Stimulated activated CD4-positive, alpha-beta T cell treated with anti-CD3 and anti-CD28 coated beads, Interleukin-12 subunit alpha, Interleukin-12 subunit beta, amount 100 ng/mL, for 48 hours (primary cell): Measurements from ENCODE around the gene RND1.
"Not testable (repeated sequence)": the region's sequence is repeated elsewhere in the genome, so short reads cannot be mapped to it uniquely, and the experiment has no call there.

Experiments
- DNase-seq, 3 donors: peaks; one replicate each; pipeline ENCODE4 v3.0.0-alpha.2; 2020; ENCODE audit warnings: low read depth in 2 of 3, low spot score in 1 of 3

RND1 gene

DNA sequence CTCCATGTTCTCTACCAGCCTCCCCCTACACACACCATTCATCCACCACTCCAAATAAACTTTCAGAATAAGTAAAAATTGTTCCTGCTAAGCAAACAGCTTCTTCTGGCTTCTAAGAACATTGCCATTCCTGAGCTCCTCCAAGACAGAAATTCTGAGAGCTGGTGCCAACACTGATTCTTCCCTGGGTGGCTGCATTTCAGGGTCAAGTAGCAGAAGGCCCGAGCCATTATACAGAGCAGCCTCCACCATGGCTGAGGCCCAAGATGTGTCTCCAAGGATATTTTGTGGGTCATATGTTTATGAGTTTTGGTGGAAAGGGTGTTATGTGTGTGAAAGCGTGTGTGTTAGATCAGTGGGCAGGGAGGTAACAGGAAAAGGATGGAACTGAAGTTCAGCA, 3.5 kb upstream of the RND1 start:
- no peak for DNase-seq

DNA sequence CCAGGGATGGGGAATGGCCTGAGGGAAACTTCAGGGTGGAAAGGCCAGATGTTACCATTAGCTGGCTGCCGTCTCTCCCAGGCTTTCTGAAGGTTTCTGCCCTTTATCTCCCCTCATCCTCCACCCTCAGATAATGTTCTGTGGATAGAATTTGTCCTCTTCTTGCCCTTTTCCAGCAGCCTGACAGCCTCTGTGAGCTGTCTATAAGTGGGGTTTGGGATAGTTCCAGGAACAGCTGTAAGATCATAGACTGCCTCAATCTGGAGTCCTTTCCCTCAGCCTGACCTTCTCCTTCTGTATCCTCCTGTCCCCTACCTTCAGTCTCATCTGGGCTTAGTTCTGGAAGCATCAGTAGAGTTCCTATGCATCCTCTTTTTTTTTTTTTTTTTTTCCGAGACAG, 2.8 kb upstream of the RND1 start:
- no peak for DNase-seq

DNA sequence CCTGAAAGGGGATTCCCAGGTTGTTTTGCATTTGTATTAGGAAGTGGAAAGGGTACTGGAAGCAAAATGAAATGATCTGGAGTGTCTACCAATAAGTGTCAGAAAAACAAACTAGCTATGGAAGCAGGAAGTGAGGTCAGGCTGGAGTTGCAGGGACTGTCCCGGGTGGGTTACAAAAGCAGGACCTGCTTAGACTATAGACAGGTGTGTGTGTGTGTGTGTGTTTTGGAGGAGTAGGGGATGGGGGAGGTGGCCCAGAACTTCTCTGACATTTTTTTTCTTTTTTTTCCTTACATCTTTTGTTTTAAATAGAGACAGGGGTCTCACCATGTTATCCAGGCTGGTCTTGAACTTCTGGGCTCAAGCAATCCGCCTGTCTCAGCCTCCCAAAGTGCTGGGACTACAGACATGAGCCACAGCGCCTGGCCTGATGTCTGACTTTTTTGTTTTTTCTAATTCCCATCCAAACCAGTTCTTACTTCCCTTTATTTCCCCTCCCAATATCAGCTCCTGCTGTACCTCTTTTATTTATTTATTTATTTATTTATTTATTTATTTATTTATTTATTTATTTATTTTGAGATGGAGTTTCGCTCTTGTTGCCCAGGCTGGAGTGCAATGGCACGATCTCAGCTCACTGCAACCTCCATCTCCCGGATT, 512 bp upstream of the RND1 start:
- DNase-seq: no peak

DNA sequence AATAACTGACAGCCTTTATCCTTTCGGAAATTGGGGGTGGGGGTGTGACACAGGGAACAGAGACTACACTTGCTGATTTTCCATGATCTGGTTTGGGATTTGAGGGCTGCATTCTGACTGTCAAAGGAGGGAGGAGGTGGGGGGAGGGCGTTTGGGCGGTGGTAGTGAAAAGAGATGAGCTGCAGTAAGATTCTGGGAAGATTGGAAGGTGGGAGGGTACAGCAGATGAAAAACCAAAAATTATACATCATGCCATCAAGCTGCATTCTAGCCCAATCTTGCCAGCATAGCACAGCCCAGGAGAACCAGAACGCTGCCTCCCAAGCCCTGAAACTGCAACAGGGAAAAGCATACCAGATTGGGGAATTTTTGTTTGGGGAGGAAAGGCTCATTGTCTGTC, 2.4 kb downstream of the RND1 start:
- DNase-seq: no peak

DNA sequence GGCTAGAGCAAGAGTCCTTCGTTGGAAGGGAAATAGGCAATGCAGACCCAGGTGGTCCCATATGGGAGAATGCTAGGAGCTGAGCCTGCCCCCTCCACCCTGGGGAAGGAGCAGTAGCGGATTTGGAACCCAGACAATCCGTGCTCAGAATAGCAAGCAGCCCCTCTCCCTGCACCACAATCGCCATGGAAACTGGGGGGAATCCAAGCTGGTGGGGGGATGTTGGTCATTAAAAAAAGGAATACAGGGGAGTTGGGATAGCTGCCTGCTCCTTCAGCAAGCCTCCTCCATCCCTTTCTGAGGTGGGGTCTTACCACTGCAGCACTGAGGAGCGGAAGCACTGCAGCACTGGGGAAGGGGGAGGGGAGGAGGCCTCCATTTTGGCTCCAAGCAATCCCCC, 2.9 kb downstream of the RND1 start:
- no peak for DNase-seq

DNA sequence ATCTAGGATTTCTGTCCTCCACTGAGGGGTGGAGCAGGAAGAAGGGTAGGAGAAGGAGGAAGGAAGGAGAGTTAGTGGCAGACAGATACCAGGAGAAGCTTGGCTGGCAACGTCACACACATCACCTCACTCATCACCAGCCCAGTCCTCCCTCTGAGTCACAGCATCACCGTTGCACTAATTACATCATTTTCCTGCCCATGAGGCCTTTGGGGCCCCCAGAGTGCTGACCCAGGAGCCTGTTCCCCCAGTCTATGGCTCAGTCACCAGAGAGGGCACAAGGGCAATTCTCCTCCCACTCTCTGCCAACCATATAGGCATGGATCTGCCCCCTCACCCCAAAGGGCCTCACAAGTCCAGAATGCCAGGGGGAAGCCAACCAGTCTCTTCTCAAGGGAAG, 4.6 kb downstream of the RND1 start:
- DNase-seq: no peak

DNA sequence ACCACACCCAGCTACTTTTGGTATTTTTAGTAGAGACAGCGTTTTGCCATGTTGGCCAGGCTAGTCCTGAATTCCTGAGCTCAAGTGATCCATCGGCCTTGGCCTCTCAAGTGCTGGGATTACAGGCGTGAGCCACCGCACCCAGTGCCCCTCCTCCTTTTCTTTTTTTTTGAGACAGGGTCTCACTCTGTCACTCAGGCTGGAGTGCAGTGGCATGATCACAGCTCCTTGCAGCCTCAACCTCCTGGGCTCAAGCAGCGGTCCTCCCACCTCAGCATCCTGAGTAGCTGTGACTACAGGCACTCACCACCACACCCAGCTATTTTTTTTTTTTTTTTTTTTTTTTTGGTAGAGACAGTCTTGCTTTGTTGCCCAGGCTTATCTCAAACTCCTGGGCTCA, 5.4 kb downstream of the RND1 start:
- not testable (repeated sequence) for DNase-seq

DNA sequence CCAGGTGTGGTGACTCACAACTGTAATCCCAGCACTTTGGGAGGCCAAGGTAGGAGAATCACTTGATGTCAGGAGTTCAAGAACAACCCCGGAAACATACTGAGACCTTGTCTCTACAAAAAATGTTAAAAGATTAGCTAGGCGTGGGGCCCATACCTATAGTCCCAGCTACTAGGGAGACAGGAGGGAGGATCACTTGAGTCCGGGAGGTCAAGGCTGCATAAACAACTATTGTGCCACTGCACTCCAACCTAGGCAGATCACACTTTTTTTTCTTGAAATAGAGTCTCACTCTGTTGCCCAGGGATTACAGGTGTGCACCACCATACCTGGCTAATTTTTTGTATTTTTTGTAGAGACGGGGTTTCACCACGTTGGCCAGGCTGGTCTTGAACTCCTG, 6.1 kb downstream of the RND1 start:
- DNase-seq: no peak

DNA sequence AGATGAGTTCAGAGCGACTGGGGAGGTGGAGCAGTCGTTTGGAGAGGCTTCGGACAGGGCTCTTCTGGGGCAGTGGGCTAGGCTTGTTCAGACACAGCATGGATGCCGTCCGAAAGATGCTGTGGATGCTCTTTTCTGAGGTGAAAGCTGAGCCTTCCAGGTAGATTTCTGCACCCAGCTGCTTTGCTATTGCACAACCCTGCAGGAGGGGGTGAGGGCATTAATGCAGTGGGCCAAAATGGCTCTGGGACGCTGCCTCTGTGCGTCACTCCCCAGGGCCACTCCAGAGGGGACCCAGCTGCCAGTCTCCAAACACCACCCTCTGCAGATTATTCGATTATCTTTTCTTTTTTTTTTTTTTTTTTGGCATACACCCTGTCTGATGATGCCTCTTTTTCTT, 7.6 kb downstream of the RND1 start:
- no peak for DNase-seq

DNA sequence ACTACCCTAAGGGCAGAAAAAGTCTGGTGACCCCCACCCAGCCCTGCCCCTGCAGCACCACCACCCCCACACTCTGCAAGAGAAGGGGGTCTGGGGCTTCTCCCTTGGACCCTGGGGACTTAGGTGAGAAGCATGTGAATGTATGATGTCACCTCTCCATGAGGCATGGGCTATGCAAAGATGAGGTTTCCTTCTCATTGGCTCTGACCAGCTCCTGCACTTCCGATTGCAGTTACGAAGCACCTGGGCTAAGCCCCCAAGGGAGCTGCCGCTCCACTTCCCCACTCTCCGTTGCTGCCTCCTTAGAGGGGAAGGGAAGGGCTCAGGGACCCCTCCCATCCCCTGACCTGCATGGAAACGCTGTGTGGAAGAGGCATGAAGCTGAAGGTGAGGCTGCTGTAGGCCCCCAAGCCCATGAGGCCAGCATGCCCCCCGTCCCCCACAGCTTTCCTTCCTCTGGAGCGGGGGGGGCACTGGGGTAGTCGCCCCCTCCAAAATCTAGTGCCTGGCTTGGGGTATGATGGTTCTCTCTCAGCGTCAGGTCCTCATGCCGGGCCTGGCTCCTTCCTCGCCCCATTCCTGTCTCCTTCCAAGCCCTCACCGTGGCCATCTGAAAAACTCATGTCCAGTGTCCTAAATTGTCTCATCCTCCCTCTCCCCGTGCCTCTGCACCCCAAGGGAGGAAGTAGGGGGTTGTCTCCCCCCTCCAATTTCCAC, 8.2 kb downstream of the RND1 start:
- DNase-seq: no peak

DNA sequence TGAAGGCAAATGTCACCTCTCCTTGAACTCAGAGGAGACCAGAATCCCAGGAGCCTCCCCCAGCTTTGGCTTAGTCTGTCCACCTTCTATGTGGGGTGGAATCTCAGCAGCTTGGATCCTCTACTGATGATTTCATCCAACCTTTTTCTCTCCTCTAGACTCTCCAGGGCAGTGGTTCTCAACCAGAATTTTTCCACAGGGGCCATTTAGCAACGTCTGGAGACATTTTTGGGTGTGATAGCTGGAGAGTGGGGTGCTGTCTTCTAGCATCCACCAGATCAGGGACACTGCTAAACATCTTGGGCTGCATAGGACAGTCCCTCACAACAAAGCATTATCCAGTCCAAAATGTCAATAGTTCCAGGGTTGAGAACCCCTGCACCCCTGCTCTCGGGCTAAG, 9.3 kb downstream of the RND1 start:
- DNase-seq: no peak

DNA sequence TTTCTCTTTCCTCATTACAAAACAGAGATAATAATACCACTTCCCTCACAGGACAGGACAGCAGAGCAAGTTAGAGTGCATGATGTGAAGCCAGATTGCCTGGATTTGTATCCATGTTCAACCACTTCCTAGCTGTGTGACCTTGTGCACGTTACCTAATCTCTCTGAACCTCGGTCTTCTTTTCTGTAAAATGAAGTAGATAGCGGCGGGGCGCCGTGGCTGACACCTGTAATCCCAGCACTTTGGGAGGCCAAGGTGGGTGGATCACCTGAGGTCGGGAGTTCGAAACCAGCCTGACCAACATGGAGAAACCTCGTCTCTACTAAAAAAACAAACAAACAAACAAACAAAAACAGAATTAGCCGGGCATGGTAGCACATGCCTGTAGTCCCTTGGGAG, 10.7 kb downstream of the RND1 start:
- DNase-seq: not testable (repeated sequence)

DNA sequence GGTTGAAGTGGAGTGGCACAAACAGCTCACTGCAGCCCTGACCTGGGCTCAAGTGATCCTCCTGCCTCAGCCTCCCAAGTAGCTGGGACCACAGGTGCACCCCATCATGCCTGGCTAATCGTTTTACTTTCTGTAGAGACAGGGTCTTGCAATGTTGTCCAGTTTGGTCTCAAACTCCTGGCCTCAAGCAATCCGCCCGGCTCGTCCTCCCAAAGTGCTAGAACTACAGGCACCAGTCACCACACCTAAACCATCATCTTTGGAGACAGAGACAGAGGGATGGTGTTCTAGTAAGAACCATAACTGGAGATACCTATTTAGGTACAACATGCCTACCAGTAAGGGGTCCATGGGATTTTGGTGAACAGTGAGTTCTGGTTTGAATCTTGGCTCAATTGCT, 11.2 kb downstream of the RND1 start:
- DNase-seq: no peak

DNA sequence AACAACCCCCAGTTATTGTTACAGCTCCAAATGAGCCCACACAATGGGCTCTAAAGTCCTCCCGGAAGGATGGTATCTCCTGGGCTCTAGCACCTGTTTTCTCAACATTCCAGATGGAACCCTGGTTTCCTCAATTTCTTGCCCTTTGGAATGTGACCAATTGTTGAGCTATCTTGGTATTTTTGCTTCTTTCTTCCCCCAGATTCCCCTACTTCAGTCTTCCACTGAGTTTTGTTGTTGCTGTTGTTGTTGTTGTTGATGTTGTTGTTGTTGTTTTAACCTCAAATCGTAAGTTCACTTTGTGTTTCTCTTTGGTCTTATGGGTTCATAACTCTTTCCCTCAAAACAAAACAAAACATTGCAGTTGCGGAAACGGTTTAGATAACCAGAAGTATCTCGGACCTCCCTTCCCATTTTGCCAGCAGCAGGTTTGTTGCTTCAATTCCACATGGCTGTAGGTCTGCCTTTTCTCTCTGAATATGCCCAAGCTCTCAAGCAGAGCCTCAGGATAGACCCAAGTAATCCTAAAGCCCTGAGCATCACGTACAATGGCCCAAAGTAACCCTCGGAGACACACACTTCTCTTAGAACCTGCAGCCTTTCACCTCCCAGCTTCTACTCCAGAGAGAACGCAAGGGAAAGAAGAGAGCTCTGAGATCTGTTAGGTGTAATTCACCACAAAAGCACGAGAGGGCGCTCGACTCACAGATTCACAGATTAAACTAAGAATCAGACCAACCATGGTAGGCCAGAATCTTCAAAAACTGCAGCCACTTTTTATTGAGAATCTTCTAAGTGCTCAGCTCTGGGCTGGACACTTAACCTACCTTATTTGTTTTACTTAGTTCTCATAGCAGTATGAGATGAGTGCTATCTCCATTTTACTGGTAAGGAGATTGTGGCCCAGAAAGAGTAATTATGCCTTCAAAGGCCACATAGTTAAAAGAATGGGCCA, 12.7 kb downstream of the RND1 start:
- peak; percentile 78 to 98 (median 82) for DNase-seq

DNA sequence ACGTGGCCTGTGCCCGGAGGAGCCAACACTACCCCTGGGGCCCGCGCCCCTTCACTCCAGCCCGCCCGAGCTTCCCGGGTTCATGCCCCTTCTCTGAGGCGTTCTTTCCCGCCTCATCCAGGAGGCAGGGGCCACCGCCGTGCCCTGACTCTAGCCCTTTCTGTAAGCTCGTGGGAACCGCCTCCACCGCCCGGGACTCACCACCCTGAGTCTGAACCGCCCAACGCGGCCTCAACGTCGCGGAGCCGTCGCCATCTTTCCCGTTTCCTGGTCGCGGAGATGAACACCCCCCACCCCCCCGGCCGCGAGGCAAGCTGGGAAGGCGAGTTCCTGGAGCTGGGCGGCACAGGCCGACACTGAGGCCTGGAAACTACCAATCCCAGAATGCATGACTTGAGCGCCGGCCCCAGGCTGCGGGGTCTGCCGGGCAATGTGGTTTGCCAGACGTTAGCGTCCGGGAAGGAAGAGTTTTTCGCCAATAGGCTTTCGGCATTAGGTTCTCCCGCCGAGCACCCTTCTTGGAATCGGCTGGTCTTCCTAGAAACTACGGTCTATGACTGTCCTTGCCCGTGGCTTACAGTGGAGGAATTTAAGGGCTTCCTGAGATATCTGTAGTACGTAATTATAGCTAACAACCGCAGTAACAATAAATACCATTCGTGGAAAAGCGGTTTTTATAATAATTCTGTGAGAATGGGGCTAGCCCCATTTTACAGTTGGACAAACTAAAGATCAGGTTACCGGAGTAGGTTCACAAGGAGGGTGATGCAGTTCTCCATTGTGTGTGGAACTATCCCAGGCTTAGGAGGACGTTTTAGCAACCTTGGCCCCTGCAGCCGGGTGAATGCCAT, 13.6 kb downstream of the RND1 start, which contains the start of gene DDX23:
TSS of gene DDX23 (minus strand) at position 281 of the 851 bp plus-strand sequence. CDS start 6,381 bp downstream, outside the sequence.
- peak; percentile 82 to 91 (median 88) for DNase-seq

DNA sequence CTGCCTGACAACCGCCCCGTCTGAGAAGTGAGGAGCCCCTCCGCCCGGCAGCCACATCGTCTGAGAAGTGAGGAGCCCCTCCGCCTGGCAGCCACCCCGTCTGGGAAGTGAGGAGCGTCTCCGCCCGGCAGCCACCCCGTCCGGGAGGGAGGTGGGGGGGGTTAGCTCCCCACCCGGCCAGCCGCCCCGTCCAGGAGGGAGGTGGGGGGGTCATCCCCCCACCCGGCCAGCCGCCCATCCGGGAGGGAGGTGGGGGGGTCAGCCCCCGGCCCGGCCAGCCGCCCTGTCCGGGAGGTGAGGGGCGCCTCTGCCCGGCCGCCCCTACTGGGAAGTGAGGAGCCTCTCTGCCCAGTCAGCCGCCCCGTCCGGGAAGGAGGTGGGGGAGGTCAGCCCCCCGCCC, 23.6 kb downstream of the RND1 start:
- not testable (repeated sequence) for DNase-seq

DNA sequence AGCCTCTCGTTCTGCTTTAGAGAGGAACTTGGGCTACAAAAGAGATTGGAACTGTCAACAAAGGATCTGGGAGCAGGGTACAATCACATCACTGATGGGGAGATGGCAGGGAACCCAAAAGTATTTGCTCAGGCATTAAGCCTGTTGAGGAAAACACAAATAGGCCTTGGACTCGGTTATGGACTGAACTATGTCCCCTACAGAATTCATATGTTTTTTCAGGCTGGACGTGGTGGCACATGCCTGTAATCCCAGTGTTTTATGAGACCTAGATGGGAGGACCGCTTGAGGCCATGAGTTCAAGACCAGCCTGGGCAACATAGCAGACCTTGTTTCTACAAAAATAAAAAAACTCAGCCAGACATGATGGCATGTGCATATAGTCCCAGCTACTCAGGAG, 27.6 kb downstream of the RND1 start:
- no peak for DNase-seq

DNA sequence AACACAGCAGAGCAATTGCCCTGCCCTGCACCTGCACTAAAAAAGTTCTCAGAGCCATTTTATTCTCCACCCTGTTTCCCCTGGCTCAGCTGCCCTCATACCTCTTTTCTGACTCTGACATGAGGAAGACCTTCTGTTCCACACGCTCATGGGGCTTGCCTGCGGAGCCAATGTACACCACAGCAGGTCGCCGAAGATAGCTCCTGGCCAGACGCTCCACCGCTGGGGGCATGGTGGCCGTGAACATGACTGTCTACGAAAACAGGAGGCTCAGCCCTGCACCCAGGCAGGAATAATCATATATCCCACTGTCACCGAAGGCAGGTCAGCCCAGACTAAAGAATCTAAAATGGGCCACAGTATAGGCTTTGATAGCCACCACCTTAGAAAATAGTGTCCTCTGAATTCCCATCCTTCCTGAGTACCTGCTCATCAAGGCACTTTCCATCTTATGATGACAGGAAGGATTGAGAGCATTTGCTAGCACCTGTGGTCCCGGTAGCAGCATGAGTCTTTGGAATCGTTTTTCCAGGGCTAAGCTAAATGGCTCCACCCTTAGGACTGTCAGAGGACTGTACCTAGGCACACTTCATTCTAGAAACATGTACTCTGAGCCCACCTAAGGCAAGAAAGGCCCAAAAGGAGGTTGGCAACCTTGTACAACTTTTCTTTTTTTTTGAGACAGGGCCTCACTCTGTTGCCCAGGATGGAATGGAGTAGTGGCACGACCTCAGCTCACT, 33.2 kb downstream of the RND1 start:
- DNase-seq: no peak

DNA sequence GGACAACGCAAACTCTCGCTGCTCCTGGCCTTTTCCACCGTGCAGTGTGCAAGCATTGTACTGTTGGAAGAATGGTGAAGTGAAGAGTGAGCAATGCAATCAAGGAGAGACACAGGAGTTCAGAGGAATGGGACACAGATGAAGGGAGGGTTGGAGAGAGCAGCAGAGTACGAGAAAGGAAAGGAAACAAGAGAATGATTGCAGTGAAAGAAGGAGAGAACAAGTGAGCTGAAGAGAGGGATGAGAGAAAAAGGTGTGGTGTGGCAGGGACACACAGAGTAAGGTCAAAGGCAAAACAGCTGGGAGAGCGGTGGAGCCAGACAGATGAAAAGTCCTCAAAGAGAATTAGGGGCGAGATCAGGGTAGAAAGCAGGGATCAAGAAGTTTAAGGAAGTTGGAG, 34.4 kb downstream of the RND1 start:
- DNase-seq: no peak
